ENCODE data around the gene JAG1. TPM values are rescaled to one million over a fixed set of nuclear protein-coding genes. Genes with fewer than 3 reads are reported as not detected.
A peak's percentile ranks its signal among the peaks of the same experiment; 100 is the strongest.
"Not testable (repeated sequence)": the region's sequence is repeated elsewhere in the genome, so short reads cannot be mapped to it uniquely, and the experiment has no call there.

Gene JAG1
- total and polyA plus RNA-seq, 2 donors (not counting 3 experiments of a cell fraction or from before 2014, with no cell fraction given): 19.7 to 37.0 TPM

DNA sequence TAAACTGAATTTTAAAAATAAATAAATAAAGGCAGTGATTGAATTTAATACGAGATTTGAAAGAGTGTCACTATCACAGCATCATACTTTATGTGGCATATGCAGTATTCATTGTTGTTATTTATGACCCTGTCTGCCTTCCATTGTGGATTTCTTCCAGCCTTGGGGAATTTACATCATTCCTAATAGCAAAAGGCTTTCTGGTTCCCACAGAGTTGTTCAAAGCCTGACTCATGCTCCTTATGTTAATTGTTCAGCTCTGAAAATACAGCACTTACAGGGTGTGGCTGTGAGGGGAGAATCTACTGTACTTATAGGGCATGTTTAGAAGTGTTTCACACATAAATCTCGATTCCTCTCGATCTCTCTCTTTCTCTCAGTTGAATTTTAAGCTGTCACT lies 54.4 kb downstream of the JAG1 start:
- no peak overlapping the region for H2AFZ ChIP-seq (ENCODE audit: low read depth, low read length)
- no peak overlapping the region for H3K4me2 ChIP-seq (ENCODE audit: insufficient read depth, low read length)
- H4K20me1 ChIP-seq (replicated peaks; ENCODE audit: control insufficient read depth, extremely low read depth, insufficient read depth, low read length): no peaks in the 10 kb centered on the region
- no peak overlapping the region for H3K27ac ChIP-seq (ENCODE audit: insufficient read depth, low read depth, low read length)
- no peaks in the 10 kb centered on the region for H3K9me1 ChIP-seq (replicated peaks; ENCODE audit: control insufficient read depth, extremely low read depth, insufficient read depth, low read length)
- H3K79me2 ChIP-seq (ENCODE audit: control insufficient read depth, insufficient read depth, low read length): no peaks in the 10 kb centered on the region
- DNase-seq (ENCODE audit: low read depth, low spot score) (peak; percentile 76), FAIRE-seq (peak; percentile 63)
- H3K4me1 ChIP-seq (ENCODE audit: control insufficient read depth, extremely low read depth, insufficient read depth, low read length): peaks cover 22% of the 10 kb centered on the region
- H3K36me3 ChIP-seq (ENCODE audit: control insufficient read depth in 2 of 2, extremely low read depth in 1 of 2, insufficient read depth in 2 of 2, low read length in 2 of 2): no peaks in the 10 kb centered on the region
- ChIA-PET POLR2A (no interaction called here), CTCF (interaction anchor here (0.8 to 1.7 kb wide), 2 partner anchors 10 to 67 kb away, joined by 3 to 6 read pairs; no protein-coding TSS in a partner anchor)
- H3K9ac ChIP-seq (replicated peaks; ENCODE audit: extremely low read depth, insufficient read depth, low read length): no peak overlapping the region
- BruUV-seq (replicated peaks): no TSS peak
- H3K4me3 ChIP-seq (replicated peaks in 1 of 3; ENCODE audit: insufficient read depth in 1 of 3, low read depth in 1 of 3, low read length in 3 of 3): no peak overlapping the region
- H3K27me3 ChIP-seq (ENCODE audit: control insufficient read depth in 2 of 2, insufficient read depth in 2 of 2, low read length in 2 of 2): no peaks in the 10 kb centered on the region
- no peaks in the 10 kb centered on the region for H3K9me3 ChIP-seq (replicated peaks; ENCODE audit: control insufficient read depth, insufficient read depth, low read length)
- TF ChIP-seq FOS (IDR thresholded peaks at IDR 0.05; ENCODE audit: borderline replicate concordance, insufficient read depth, low read length): peak; percentile 49
- TF ChIP-seq JUN (IDR thresholded peaks at IDR 0.05; ENCODE audit: borderline replicate concordance, insufficient read depth, insufficient read length, low read depth): peak; percentile 27
- TF ChIP-seq POLR2A (IDR thresholded peaks at IDR 0.05; ENCODE audit: low read depth, low read length): no peak
- intact Hi-C loops (cut with micrococcal nuclease) (no loop called here), dilution Hi-C loops (cut with MboI; ENCODE audit: extremely low pct_ligation_motif_present, low sequenced_read_pairs) (no loop called here)

DNA sequence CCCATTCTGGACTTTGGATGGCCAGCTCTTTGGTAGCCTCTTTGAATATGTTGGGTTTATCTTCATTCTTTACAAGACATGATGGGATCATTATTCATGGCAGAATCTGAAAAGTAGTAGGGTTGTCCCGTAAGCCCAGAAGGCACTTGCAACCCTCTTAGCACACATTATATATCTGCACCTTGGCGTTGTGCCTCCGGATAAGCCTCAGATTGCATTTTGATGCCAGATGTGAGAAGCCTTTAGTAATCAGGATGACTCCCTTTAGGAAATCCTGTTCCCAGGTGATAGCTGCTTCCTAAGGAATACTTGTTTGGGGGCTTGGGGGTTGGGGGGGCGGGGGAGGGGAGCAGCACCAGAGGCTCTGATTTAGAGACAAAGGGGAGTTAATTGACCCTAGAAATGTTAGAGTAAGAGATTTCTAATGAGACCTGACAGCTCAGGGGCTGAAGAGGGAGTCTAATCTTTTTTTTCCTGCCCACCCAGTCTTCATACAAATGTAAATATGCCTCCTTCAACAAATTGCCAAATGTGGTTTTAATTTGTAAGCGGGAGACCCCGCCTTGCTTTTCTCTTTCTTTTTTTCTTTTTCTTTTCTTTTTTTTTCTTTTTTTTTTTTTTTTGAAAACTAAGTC lies 55.1 kb downstream of the JAG1 start:
- no peaks in the 10 kb centered on the region for H3K79me2 ChIP-seq (ENCODE audit: control insufficient read depth, insufficient read depth, low read length)
- POLR2A ChIA-PET: no interaction called here
- H3K4me1 ChIP-seq (ENCODE audit: control insufficient read depth, extremely low read depth, insufficient read depth, low read length): peaks cover 21% of the 10 kb centered on the region
- no peak overlapping the region for H3K4me2 ChIP-seq (ENCODE audit: insufficient read depth, low read length)
- H3K27ac ChIP-seq (ENCODE audit: insufficient read depth, low read depth, low read length): no peak overlapping the region
- no peak overlapping the region for H3K4me3 ChIP-seq (replicated peaks in 1 of 3; ENCODE audit: insufficient read depth in 1 of 3, low read depth in 1 of 3, low read length in 3 of 3)
- no peaks in the 10 kb centered on the region for H4K20me1 ChIP-seq (replicated peaks; ENCODE audit: control insufficient read depth, extremely low read depth, insufficient read depth, low read length)
- BruUV-seq (replicated peaks): no TSS peak
- no peaks in the 10 kb centered on the region for H3K9me3 ChIP-seq (replicated peaks; ENCODE audit: control insufficient read depth, insufficient read depth, low read length)
- intact Hi-C loops (cut with micrococcal nuclease): no loop called here
- no peak overlapping the region for H2AFZ ChIP-seq (ENCODE audit: low read depth, low read length)
- FAIRE-seq (no peak), DNase-seq (ENCODE audit: low read depth, low spot score) (no peak)
- no peaks in the 10 kb centered on the region for H3K36me3 ChIP-seq (ENCODE audit: control insufficient read depth in 2 of 2, extremely low read depth in 1 of 2, insufficient read depth in 2 of 2, low read length in 2 of 2)
- TF ChIP-seq JUN (IDR thresholded peaks at IDR 0.05; ENCODE audit: borderline replicate concordance, insufficient read depth, insufficient read length, low read depth) (no peak), POLR2AphosphoS5 (IDR thresholded peaks at IDR 0.05; ENCODE audit: insufficient read depth, low read depth, low read length) (no peak), GATA2 (IDR thresholded peaks at IDR 0.05; ENCODE audit: insufficient read depth, insufficient read length, low read depth, low read length) (no peak)
- CTCF ChIA-PET: interaction anchor here (0.8 to 1.7 kb wide), 3 partner anchors 9 to 66 kb away, joined by 3 to 6 read pairs (median 3); no protein-coding TSS in a partner anchor
- no peak overlapping the region for H3K9ac ChIP-seq (replicated peaks; ENCODE audit: extremely low read depth, insufficient read depth, low read length)
- no peaks in the 10 kb centered on the region for H3K9me1 ChIP-seq (replicated peaks; ENCODE audit: control insufficient read depth, extremely low read depth, insufficient read depth, low read length)
- H3K27me3 ChIP-seq (ENCODE audit: control insufficient read depth in 2 of 2, insufficient read depth in 2 of 2, low read length in 2 of 2): no peaks in the 10 kb centered on the region
- dilution Hi-C loops (cut with MboI; ENCODE audit: extremely low pct_ligation_motif_present, low sequenced_read_pairs): no loop called here

DNA sequence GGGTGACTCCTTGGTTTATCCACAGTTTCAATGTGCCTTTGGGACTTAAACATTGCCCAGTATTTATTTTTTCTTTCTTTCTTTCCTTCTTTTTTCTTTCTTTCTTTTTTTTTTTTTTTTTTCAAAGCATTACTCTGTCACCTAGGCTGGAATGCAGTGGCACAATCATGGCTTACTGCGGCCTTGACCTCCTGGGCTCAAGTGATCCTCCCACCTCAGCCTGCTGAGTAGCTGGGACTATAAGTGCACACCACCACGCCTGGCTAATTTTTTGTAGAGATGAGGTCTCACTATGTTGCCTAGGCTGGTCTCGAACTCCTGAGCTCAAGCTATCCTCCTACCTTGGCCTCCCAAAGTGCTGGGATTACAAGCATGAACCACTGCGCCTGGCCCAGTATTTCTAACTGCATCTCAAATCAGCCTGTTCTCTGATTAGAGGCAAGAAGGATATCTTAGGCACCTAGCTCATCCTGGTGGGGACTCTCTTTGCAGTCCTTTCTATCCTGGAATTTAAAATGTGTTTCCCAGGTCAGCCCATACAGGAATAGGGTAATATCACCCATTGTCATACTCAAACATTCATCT lies 56.2 kb downstream of the JAG1 start:
- H3K4me1 ChIP-seq (ENCODE audit: control insufficient read depth, extremely low read depth, insufficient read depth, low read length): peaks cover 10% of the 10 kb centered on the region
- BruUV-seq (replicated peaks); H3K27ac ChIP-seq (ENCODE audit: insufficient read depth, low read depth, low read length); H3K36me3 ChIP-seq (ENCODE audit: control insufficient read depth in 2 of 2, extremely low read depth in 1 of 2, insufficient read depth in 2 of 2, low read length in 2 of 2); FAIRE-seq; H4K20me1 ChIP-seq (replicated peaks; ENCODE audit: control insufficient read depth, extremely low read depth, insufficient read depth, low read length); H3K27me3 ChIP-seq (ENCODE audit: control insufficient read depth in 2 of 2, insufficient read depth in 2 of 2, low read length in 2 of 2); DNase-seq (ENCODE audit: low read depth, low spot score); dilution Hi-C loops (cut with MboI; ENCODE audit: extremely low pct_ligation_motif_present, low sequenced_read_pairs); intact Hi-C loops (cut with micrococcal nuclease); H3K4me2 ChIP-seq (ENCODE audit: insufficient read depth, low read length); H3K9me1 ChIP-seq (replicated peaks; ENCODE audit: control insufficient read depth, extremely low read depth, insufficient read depth, low read length); POLR2A ChIA-PET; H2AFZ ChIP-seq (ENCODE audit: low read depth, low read length); H3K9ac ChIP-seq (replicated peaks; ENCODE audit: extremely low read depth, insufficient read depth, low read length); H3K9me3 ChIP-seq (replicated peaks; ENCODE audit: control insufficient read depth, insufficient read depth, low read length); H3K4me3 ChIP-seq (replicated peaks in 1 of 3; ENCODE audit: insufficient read depth in 1 of 3, low read depth in 1 of 3, low read length in 3 of 3); H3K79me2 ChIP-seq (ENCODE audit: control insufficient read depth, insufficient read depth, low read length): not testable (repeated sequence)
- CTCF ChIA-PET: interaction anchor here (0.6 kb wide), 1 partner anchor 60 kb away, joined by 4 read pairs; no protein-coding TSS in a partner anchor

All from endothelial cell of umbilical vein (primary cell).